K562 (cell line): ENCODE measurements around the gene RER1. TPM values are rescaled to one million over a fixed set of nuclear protein-coding genes. Genes with fewer than 3 reads are reported as not detected.

Source experiments
- MTF1 ChIP-seq: fragments of 250-450 bp; sonication (Bioruptor Pico); IDR thresholded peaks from 2 replicates; pipeline ENCODE4 v1.9.0; 2021; ENCODE audit warnings: moderate library complexity, mild to moderate bottlenecking, inconsistent platforms, borderline replicate concordance
- NFIC ChIP-seq: fragments of 450-650 bp; IDR thresholded peaks from 2 replicates; pipeline ENCODE4 v1.6.1; 2017; ENCODE audit warnings: mild to moderate bottlenecking, inconsistent platforms
- POLR2AphosphoS2 ChIP-seq: IDR thresholded peaks from 2 replicates; pipeline ENCODE4 v1.6.1; 2012; ENCODE audit warnings: low read length, improper control_type of control experiment
- SNRNP70 ChIP-seq: fragments of 200-400 bp; formaldehyde crosslinking; optimal IDR thresholded peaks from 2 replicates; pipeline ENCODE3; 2017; ENCODE audit warnings: low read depth, low read length
- ZNF277 ChIP-seq: fragments of 250-450 bp; sonication (Bioruptor Pico); IDR thresholded peaks from 2 replicates; pipeline ENCODE4 v1.8.0; 2022; ENCODE audit warnings: inconsistent platforms, mild to moderate bottlenecking, moderate library complexity, borderline replicate concordance
- ZNF398 ChIP-seq: fragments of 250-450 bp; sonication (Bioruptor Pico); IDR thresholded peaks from 2 replicates; pipeline ENCODE4 v1.8.0; 2021; ENCODE audit warnings: moderate library complexity, mild to moderate bottlenecking, inconsistent platforms
- ZNF592 ChIP-seq: fragments of 450-650 bp; IDR thresholded peaks from 2 replicates; pipeline ENCODE4 v1.6.1; 2017; ENCODE audit warnings: antibody characterized with exemption, mild to moderate bottlenecking
- polyA plus RNA-seq, 8 experiments: library from polyadenylated mRNA; depleted of rRNA in 4 of 8; stranded (reverse) in 5 of 8; unstranded in 3 of 8; fragments of >200 nt; fragmentation: Nextera tagmentation in 2 of 8; fragmentation: Illumina TruSeq in 1 of 8; extraction: Ambion mirVana in 2 of 8; extraction: Trizol in 1 of 8; gene quantifications; 2 replicates each; pipeline versions ENCODE4 v1.2.1 to v1.2.3, GENCODE V29; 2011 to 2014; ENCODE audit warnings: inconsistent platforms in 1 of 8, missing spikeins in 1 of 8
- total RNA-seq, 7 experiments: library from RNA; depleted of rRNA in 6 of 7; stranded (reverse); fragments of >200 nt in 6 of 7; fragmentation: Illumina TruSeq in 2 of 7; extraction: Trizol in 2 of 7; gene quantifications; 2 replicates each; pipeline versions ENCODE4 v1.2.1 to v1.2.3, GENCODE V29; 2011 to 2021; ENCODE audit warnings: low replicate concordance in 1 of 7

The RER1 gene
- total and polyA plus RNA-seq, 9 of the 15 experiments (the other 6 are each of a cell fraction or from before 2014, with no cell fraction given) = 19.6 to 354 (median 183) TPM

GRCh38 chr1:2343023-2343935 is 48.4 kb upstream of the RER1 start (continued):
- TF ChIP-seq ZNF592 (no peak), SNRNP70 (no peak), POLR2AphosphoS2 (no peak), ZNF398 (no peak), MTF1 (no peak), ZNF277 (no peak), NFIC (no peak)
